HG03354 (cell line): ENCODE results near the gene FGF14.

Source experiments
- ATAC-seq: cut with Tn5 transposase; IDR thresholded peaks from one replicate; pipeline ENCODE4 v1.9.1; 2021; ENCODE audit warnings: mild to moderate bottlenecking; ENCODE audit not compliant: unreplicated experiment, poor library complexity, severe bottlenecking

FGF14 gene

GRCh38 chr13:102401766-102402165 lies at the start of gene FGF14:
Gene FGF14 (minus strand): TSS chr13:102402048.
- ATAC-seq, result no peak

- no peak for ATAC-seq
Observed at GRCh38 chr13:102443249-102443648, 41.4 kb upstream of the FGF14 start.

GRCh38 chr13:102441085-102441484 lies 39.2 kb upstream of the FGF14 start:
- ATAC-seq, result peak; percentile 26

- peak; percentile 67 for ATAC-seq
Observed at GRCh38 chr13:102440259-102440936, 38.5 kb upstream of the FGF14 start.

- ATAC-seq, result no peak
Observed at GRCh38 chr13:102422690-102423089, 20.8 kb upstream of the FGF14 start.

GRCh38 chr13:102405499-102406100 lies 3.8 kb upstream of the FGF14 start:
- ATAC-seq, result peak; percentile 49

GRCh38 chr13:102402290-102402689 lies 442 bp upstream of the FGF14 start:
- ATAC-seq, result peak; percentile 64

GRCh38 chr13:102401265-102401664 lies 583 bp downstream of the FGF14 start:
- no peak for ATAC-seq

GRCh38 chr13:102400675-102401145 lies 1.1 kb downstream of the FGF14 start:
- no peak for ATAC-seq

- ATAC-seq, result peak; percentile 53
Observed at GRCh38 chr13:102399791-102400674, 1.8 kb downstream of the FGF14 start.

- ATAC-seq, result no peak
Observed at GRCh38 chr13:102395939-102396338, 5.9 kb downstream of the FGF14 start.

GRCh38 chr13:102395174-102395573 lies 6.7 kb downstream of the FGF14 start:
- ATAC-seq, result no peak

GRCh38 chr13:102394158-102395053 lies 7.4 kb downstream of the FGF14 start:
- ATAC-seq, result peak; percentile 96

GRCh38 chr13:102392481-102393209 lies 9.2 kb downstream of the FGF14 start:
- ATAC-seq, result no peak

GRCh38 chr13:102386461-102386860 lies 15.4 kb downstream of the FGF14 start:
- no peak for ATAC-seq

- no peak for ATAC-seq
Observed at GRCh38 chr13:102380012-102380411, 21.8 kb downstream of the FGF14 start.

GRCh38 chr13:102376318-102376717 lies 25.5 kb downstream of the FGF14 start:
- ATAC-seq, result no peak

GRCh38 chr13:102374726-102375125 lies 27.1 kb downstream of the FGF14 start:
- no peak for ATAC-seq

- no peak for ATAC-seq
Observed at GRCh38 chr13:102374233-102374632, 27.6 kb downstream of the FGF14 start.
